NCI-H2196 (cell line): ENCODE measurements around the gene PRXL2C.

Experiments used
- DNase-seq: peaks from one replicate; lab custom pipeline; 2025; ENCODE audit not compliant: unreplicated experiment; lab: John Stamatoyannopoulos, UW

The PRXL2C gene

DNA sequence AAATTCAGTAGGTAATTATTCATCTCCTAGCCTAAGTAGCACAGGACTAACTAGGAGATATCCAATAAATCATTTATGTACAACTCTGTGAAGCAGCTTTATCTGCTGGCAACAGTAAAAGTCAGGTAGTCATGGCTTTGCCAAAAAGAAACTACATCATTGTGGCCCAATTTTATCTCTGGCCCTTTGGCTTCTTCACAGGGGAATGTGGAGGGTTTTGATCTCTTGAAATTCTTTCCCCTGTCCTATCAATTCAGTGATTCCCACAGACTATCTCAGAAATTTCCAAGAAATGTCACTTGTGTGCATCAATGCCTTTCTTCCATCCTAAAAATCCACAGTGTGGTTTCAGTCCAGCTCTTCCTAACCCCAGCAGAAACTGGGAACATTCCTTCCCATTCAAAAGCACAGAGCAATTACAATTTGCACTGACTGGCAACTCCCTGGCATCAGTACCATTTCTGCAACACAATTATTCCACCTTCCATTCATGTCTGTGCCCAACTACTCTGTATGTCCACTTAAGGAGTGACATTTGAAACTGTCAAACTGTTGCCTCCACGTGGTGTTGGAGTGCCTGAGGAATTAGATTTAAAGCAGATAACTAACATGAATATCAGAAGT, 42.0 kb downstream of the PRXL2C start:
- no peak for DNase-seq

DNA sequence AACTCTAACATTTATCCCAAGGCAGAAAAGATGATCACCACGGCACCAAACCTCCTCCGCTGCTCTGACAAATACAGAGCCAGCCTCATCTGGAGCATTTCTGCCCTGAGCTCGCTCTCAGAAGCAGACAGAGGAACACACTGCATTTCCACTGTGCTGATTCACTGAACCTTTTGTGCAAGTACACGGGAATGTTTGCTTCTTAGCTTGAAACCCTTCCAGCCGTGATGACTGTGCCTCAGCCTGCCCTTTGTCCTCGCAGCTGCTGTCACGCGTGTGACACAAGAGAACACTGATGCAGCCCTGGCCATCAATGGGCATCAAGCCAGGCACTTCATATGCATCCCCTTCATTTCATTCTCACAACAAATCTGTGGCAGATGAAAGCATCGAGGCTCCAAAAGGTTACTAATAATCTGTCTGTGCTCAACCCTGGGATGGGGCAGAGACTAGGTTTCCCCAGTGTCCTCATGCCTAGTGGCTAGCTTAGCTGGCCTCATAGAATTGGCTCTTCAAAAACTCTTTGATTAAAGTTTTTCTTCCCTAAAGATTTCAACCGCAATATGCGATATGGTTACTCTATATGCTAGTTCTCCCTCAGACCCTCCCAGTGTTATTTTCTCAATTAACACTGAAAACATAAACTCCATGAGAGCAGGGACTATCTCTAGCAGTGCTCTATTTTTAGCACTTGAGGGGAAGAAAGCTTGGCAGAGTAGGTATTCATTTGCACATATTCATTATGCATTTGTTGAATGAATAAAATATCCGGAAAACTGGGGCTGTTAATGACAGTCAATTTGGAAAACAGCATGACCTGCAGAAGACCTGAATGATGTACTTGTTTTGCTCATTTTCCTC, 42.8 kb downstream of the PRXL2C start:
- DNase-seq = peak; percentile 20

- no peak for DNase-seq
Measured at GRCh38 chr9:96611302-96611701, 43.8 kb downstream of the PRXL2C start.

- DNase-seq = no peak
Measured at GRCh38 chr9:96609732-96610131, 45.4 kb downstream of the PRXL2C start.

GRCh38 chr9:96607971-96608370, 47.1 kb downstream of the PRXL2C start:
- DNase-seq = no peak

DNA sequence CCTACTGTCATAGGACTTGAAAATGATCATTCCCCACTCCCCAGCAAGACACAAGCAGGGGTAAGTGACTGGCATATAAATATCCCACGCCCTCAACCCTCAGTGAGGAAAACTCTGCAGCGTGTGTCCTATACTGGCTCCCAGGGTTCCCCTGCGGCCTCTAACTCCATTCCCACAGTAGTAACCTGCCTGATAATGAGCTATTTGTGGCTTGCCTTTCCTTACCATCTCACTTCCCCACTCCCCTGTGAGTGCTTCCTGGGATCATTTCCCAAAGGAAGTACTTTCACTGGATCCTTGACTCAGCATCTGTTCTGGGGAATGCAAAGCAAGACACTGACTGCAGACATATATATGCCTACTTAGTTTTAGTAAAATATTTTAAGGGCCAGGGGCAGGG, 49.8 kb downstream of the PRXL2C start:
- DNase-seq = no peak

DNA sequence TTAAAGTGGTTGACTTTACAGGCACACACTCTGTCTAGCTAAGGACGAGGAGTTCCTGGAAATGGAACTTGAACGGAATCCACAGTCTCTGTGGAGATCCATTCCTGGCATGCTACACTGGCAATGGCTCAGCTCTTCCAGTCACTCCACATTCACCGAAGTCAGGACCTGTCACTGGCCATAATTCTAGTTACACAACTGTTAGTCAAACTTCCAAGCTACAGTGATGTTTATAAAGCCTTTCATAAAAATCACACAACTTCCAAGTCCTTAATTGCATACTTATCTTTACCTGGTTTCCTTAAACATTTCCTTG, 51.2 kb downstream of the PRXL2C start:
- no peak for DNase-seq

DNA sequence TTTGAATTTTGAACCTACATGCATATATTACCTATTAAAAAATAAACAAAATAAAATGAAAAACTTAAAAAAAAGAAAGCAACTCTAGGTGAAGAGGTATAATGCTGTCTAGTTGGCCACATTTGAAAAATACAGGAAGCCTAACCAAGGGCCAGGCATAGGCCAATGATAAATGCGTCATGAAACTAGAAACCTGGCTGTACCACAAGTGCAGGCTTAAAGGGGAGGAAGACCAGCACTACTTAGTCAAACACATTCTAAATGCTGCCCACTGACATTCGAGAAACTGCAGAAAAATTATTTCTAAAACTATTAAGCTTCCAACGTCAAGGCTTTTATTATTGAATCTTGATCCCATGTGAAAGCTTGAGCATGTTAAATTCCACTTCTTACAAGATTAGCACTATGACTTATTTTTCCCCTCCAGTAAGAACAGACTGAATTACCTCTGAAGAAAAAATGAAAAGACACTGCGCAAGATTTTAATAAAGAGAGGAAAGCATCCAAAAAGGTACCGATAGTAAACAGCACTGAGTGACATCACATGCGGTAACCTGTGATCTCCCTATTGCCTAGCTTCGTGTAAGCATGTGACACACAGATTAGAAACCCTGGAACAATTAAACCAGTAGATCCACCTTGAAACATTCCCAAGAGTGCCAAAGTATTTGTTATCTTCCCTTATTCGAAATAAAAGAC, 51.7 kb downstream of the PRXL2C start:
- no peak for DNase-seq

GRCh38 chr9:96599298-96599697, 55.8 kb downstream of the PRXL2C start:
- no peak for DNase-seq

- DNase-seq = no peak
Measured at GRCh38 chr9:96596601-96597111, 58.5 kb downstream of the PRXL2C start.
